Measurements from ENCODE around the gene ITPR2.
"Not testable (repeated sequence)": the region's sequence is repeated elsewhere in the genome, so short reads cannot be mapped to it uniquely, and the experiment has no call there.

ITPR2 gene

GRCh38 chr12:26623136-26623535, 209.9 kb downstream of the ITPR2 start:
- DNase-seq (ENCODE audit: low read depth in 2 of 2), result no peak

GRCh38 chr12:26622601-26623000, 210.4 kb downstream of the ITPR2 start:
- DNase-seq (ENCODE audit: low read depth in 2 of 2), result no peak

GRCh38 chr12:26621932-26622331, 211.1 kb downstream of the ITPR2 start:
- DNase-seq (ENCODE audit: low read depth in 2 of 2), result no peak

GRCh38 chr12:26620907-26621306, 212.1 kb downstream of the ITPR2 start:
- DNase-seq (ENCODE audit: low read depth in 2 of 2), result no peak

GRCh38 chr12:26617513-26617912, 215.5 kb downstream of the ITPR2 start:
- DNase-seq (ENCODE audit: low read depth in 2 of 2), result no peak

- no peak for DNase-seq (ENCODE audit: low read depth in 2 of 2)
These were observed 218.9 kb downstream of the ITPR2 start for GRCh38 chr12:26614011-26614616.

- no peak for DNase-seq (ENCODE audit: low read depth in 2 of 2)
These were observed 220.8 kb downstream of the ITPR2 start for GRCh38 chr12:26612203-26612602.

- no peak for DNase-seq (ENCODE audit: low read depth in 2 of 2)
These were observed 221.4 kb downstream of the ITPR2 start for GRCh38 chr12:26611598-26611997.

GRCh38 chr12:26610774-26611173, 222.2 kb downstream of the ITPR2 start:
- DNase-seq (ENCODE audit: low read depth in 2 of 2), result no peak

GRCh38 chr12:26609986-26610385, 223.0 kb downstream of the ITPR2 start:
- no peak for DNase-seq (ENCODE audit: low read depth in 2 of 2)

GRCh38 chr12:26608706-26609105, 224.3 kb downstream of the ITPR2 start:
- no peak for DNase-seq (ENCODE audit: low read depth in 2 of 2)

- no peak for DNase-seq (ENCODE audit: low read depth in 2 of 2)
These were observed 224.7 kb downstream of the ITPR2 start for GRCh38 chr12:26608273-26608672.

- no peak for DNase-seq (ENCODE audit: low read depth in 2 of 2)
These were observed 226.1 kb downstream of the ITPR2 start for GRCh38 chr12:26606911-26607310.

- DNase-seq (ENCODE audit: low read depth in 2 of 2), result not testable (repeated sequence)
These were observed 228.2 kb downstream of the ITPR2 start for GRCh38 chr12:26604813-26605212.

- DNase-seq (ENCODE audit: low read depth in 2 of 2), result no peak
These were observed 233.8 kb downstream of the ITPR2 start for GRCh38 chr12:26599096-26599695.

GRCh38 chr12:26595806-26596205, 237.2 kb downstream of the ITPR2 start:
- no peak for DNase-seq (ENCODE audit: low read depth in 2 of 2)

GRCh38 chr12:26580619-26581018, 252.4 kb downstream of the ITPR2 start:
- DNase-seq (ENCODE audit: low read depth in 2 of 2), result no peak

- DNase-seq (ENCODE audit: low read depth in 2 of 2), result no peak
These were observed 256.7 kb downstream of the ITPR2 start for GRCh38 chr12:26576266-26576665.

- no peak for DNase-seq (ENCODE audit: low read depth in 2 of 2)
These were observed 259.6 kb downstream of the ITPR2 start for GRCh38 chr12:26573225-26573909.

- DNase-seq (ENCODE audit: low read depth in 2 of 2), result no peak
These were observed 260.9 kb downstream of the ITPR2 start for GRCh38 chr12:26572137-26572536.

GRCh38 chr12:26571560-26571959, 261.4 kb downstream of the ITPR2 start:
- no peak for DNase-seq (ENCODE audit: low read depth in 2 of 2)

- no peak for DNase-seq (ENCODE audit: low read depth in 2 of 2)
These were observed 265.9 kb downstream of the ITPR2 start for GRCh38 chr12:26567126-26567525.

GRCh38 chr12:26566675-26567074, 266.3 kb downstream of the ITPR2 start:
- DNase-seq (ENCODE audit: low read depth in 2 of 2), result no peak
